Fibroblast of lung (primary cell): Measurements from ENCODE around the gene MND1. TPM values are rescaled to one million over a fixed set of nuclear protein-coding genes. Genes with fewer than 3 reads are reported as not detected.
A peak's percentile ranks its signal among the peaks of the same experiment; 100 is the strongest.

Experiments used
- DNase-seq, 2 donors: peaks; one replicate each; pipeline versions ENCODE4 v3.0.0 to v3.0.0-alpha.2; 2010; ENCODE audit warnings: low read depth in 2 of 2
- H2AFZ ChIP-seq: 2 replicates; pipeline ENCODE4 v1.5.1; 2012; ENCODE audit warnings: low read length, control low read depth, inconsistent platforms
- H3K27ac ChIP-seq: 2 replicates; pipeline ENCODE4 v1.5.1; 2011; ENCODE audit warnings: low read length, control low read depth; ENCODE audit not compliant: insufficient read depth
- H3K27me3 ChIP-seq: 2 replicates; pipeline ENCODE4 v1.5.1; 2011; ENCODE audit warnings: mild to moderate bottlenecking, low read length; ENCODE audit not compliant: control insufficient read depth, insufficient read depth
- H3K36me3 ChIP-seq: 2 replicates; pipeline ENCODE4 v1.5.1; 2011; ENCODE audit warnings: low read length; ENCODE audit not compliant: control insufficient read depth, insufficient read depth
- H3K4me1 ChIP-seq: 2 replicates; pipeline ENCODE4 v1.5.1; 2011; ENCODE audit warnings: low read length; ENCODE audit not compliant: control insufficient read depth, insufficient read depth; ENCODE audit errors: extremely low read depth
- H3K4me2 ChIP-seq: 2 replicates; pipeline ENCODE4 v1.5.1; 2011; ENCODE audit warnings: low read length, control low read depth; ENCODE audit not compliant: insufficient read depth; ENCODE audit errors: extremely low read depth
- H3K4me3 ChIP-seq, 4 experiments: fragments of 200-600 bp in 1 of 4; sonication (generic) in 1 of 4; replicated peaks in 1 of 4; 2 replicates each; pipeline ENCODE4 v1.5.1; 2011 to 2016; ENCODE audit warnings: low read length in 4 of 4, low read depth in 3 of 4, mild to moderate bottlenecking in 3 of 4, control low read depth in 2 of 4, inconsistent platforms in 1 of 4, mixed read lengths in 1 of 4; ENCODE audit not compliant: insufficient read depth in 1 of 4; ENCODE audit errors: control extremely low read depth in 1 of 4
- H3K79me2 ChIP-seq: 2 replicates; pipeline ENCODE4 v1.5.1; 2012; ENCODE audit warnings: mild to moderate bottlenecking, low read length, inconsistent platforms; ENCODE audit not compliant: control insufficient read depth, insufficient read depth
- H3K9ac ChIP-seq: 2 replicates; pipeline ENCODE4 v1.5.1; 2011; ENCODE audit warnings: mild to moderate bottlenecking, low read length, control low read depth; ENCODE audit not compliant: insufficient read depth
- H3K9me3 ChIP-seq: 2 replicates; pipeline ENCODE4 v1.5.1; 2012; ENCODE audit warnings: low read depth, low read length; ENCODE audit not compliant: control insufficient read depth, insufficient read depth
- H4K20me1 ChIP-seq: 2 replicates; pipeline ENCODE4 v1.5.1; 2011; ENCODE audit warnings: low read length; ENCODE audit not compliant: control insufficient read depth, insufficient read depth; ENCODE audit errors: extremely low read depth
- CTCF ChIP-seq, 2 donors: IDR thresholded peaks in 1 of 2; conservative IDR thresholded peaks in 1 of 2; 1 replicate in 1 of 2; 2 replicates in 1 of 2; pipeline ENCODE4 v1.5.1; 2011 to 2012; ENCODE audit warnings: low read length in 2 of 2, control low read depth in 1 of 2, inconsistent platforms in 1 of 2, low read depth in 1 of 2, mild to moderate bottlenecking in 1 of 2
- EZH2 ChIP-seq: IDR thresholded peaks from 2 replicates; pipeline ENCODE4 v1.5.1; 2012; ENCODE audit warnings: low read length, control low read depth, mild to moderate bottlenecking; ENCODE audit errors: missing control alignments
- polyA minus RNA-seq: library from RNA; depleted of rRNA, polyadenylated mRNA; stranded (reverse); fragments of >200 nt; gene quantifications from 2 replicates; pipeline ENCODE4 v1.2.3, GENCODE V29; 2011; ENCODE audit warnings: low replicate concordance
- polyA plus RNA-seq, 2 donors: library from polyadenylated mRNA; depleted of rRNA in 1 of 2; stranded (reverse) in 1 of 2; unstranded in 1 of 2; fragments of >200 nt; gene quantifications; 2 replicates each; pipeline ENCODE4 v1.2.1, GENCODE V29; 2011 to 2012; ENCODE audit warnings: missing spikeins in 1 of 2
- total RNA-seq: library from RNA; depleted of rRNA; stranded (reverse); fragments of >200 nt; gene quantifications from 2 replicates; pipeline ENCODE4 v1.2.1, GENCODE V29; 2014

Gene MND1, protein sequence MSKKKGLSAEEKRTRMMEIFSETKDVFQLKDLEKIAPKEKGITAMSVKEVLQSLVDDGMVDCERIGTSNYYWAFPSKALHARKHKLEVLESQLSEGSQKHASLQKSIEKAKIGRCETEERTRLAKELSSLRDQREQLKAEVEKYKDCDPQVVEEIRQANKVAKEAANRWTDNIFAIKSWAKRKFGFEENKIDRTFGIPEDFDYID
- 1.0 and 5.8 TPM in 2 replicates for total RNA-seq
- 2.2 and 7.8 TPM in 2 replicates for polyA plus RNA-seq
- 2.0 and 7.7 TPM in 2 replicates for polyA plus RNA-seq (2012)
- polyA minus RNA-seq = not detected in 2 replicates

DNA sequence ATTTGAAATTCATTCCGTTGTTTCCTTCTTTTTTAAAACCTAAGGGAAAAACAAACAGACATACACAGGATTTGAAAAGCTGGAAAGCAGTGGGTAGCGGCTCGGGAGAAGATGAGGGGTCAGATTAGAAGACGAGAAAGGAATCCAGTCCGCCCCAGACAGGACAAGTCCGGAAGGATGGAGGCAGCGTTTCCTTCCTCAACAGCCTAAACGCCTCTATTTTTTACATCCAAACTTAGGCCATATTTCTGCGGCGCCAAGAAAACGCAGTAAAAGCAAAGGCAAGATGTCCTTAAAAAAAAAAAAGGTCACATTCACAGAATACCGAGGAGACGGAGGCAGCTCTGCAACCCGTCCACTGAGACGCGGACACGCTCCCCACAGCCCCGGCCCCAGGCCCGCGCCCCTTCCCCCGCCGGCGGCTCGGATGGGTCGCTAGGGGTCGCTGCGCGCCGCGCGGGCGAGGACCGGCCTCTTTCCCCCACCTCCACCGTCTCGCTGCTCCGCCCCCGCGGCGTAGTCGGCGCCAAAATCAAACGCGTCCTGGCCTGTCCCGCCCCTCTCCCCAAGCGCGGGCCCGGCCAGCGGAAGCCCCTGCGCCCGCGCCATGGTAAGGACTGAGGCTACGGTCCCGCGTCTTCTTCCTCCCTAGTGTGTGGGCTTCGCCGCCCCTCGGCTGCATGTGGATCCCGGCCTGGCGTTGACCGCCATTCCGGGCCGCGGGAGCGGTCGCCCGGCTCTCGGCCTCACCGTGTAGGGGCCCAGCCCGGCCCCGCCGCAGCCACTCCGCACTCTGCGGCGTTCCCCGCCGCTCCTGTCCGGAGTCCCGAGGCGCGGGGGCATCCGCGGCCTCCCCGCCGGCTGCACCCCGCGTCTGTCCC is at the start of gene MND1:
Gene MND1 (plus strand): TSS at position 558 of the 881 bp plus-strand sequence. CDS start 50 bp downstream, at position 608.
- peak within 1 kb of the TSS; percentile 81 for H3K4me2 ChIP-seq
- H3K27me3 ChIP-seq = no peaks in the 10 kb centered on the region
- H3K4me3 ChIP-seq = peak within 1 kb of the TSS; percentile 60 to 90 (median 76)
- TF ChIP-seq EZH2 (no peak), CTCF (conservative IDR thresholded peaks at IDR 0.05 in 1 of 2, IDR thresholded peaks at IDR 0.05 in 1 of 2; ENCODE audit: low read depth in 1 of 2, low read length in 2 of 2) (peak; percentile 41 to 80)
- H2AFZ ChIP-seq = peak within 1 kb of the TSS; percentile 89
- H3K79me2 ChIP-seq = peaks cover 6% of the 10 kb centered on the region
- H3K9ac ChIP-seq = peak within 1 kb of the TSS; percentile 72
- peaks cover 2% of the 10 kb centered on the region for H3K4me1 ChIP-seq
- H3K27ac ChIP-seq = peak within 1 kb of the TSS; percentile 53
- no peaks in the 10 kb centered on the region for H3K36me3 ChIP-seq
- DNase-seq = peak; percentile 72 to 75
- H4K20me1 ChIP-seq = no peaks in the 10 kb centered on the region
- no peaks in the 10 kb centered on the region for H3K9me3 ChIP-seq

- H4K20me1 ChIP-seq = no peaks in the 10 kb centered on the region
- peaks cover 18% of the 10 kb centered on the region for H3K4me1 ChIP-seq
- H3K9ac ChIP-seq = no peak overlapping the region
- H2AFZ ChIP-seq = no peak overlapping the region
- no peak overlapping the region for H3K4me3 ChIP-seq
- H3K79me2 ChIP-seq = no peaks in the 10 kb centered on the region
- H3K36me3 ChIP-seq = peaks cover 8% of the 10 kb centered on the region
- DNase-seq = no peak
- H3K27ac ChIP-seq = no peak overlapping the region
- no peak overlapping the region for H3K4me2 ChIP-seq
- no peaks in the 10 kb centered on the region for H3K9me3 ChIP-seq
- no peaks in the 10 kb centered on the region for H3K27me3 ChIP-seq
- TF ChIP-seq EZH2 (no peak), CTCF (conservative IDR thresholded peaks at IDR 0.05 in 1 of 2, IDR thresholded peaks at IDR 0.05 in 1 of 2; ENCODE audit: low read depth in 1 of 2, low read length in 2 of 2) (no peak)
Measured at GRCh38 chr4:153295131-153295755, 49.2 kb upstream of the MND1 start.
